ENCODE measurements around the gene SLC7A6OS. TPM values are rescaled to one million over a fixed set of nuclear protein-coding genes. Genes with fewer than 3 reads are reported as not detected.
A peak's percentile ranks its signal among the peaks of the same experiment; 100 is the strongest.

Gene SLC7A6OS
- polyA plus RNA-seq, 1 donor (not counting 4 experiments of a cell fraction or from before 2014, with no cell fraction given) = 12.6 TPM

- Histone ChIP-seq H3K9me3 (ENCODE audit: control insufficient read depth, low read depth, low read length) (no peaks in the 10 kb centered on the region), H3K4me2 (ENCODE audit: control insufficient read depth, extremely low read depth, insufficient read depth, low read depth, low read length) (no peak overlapping the region), H2AFZ (ENCODE audit: control insufficient read depth, low read length) (peak overlapping the region; percentile 19), H4K20me1 (ENCODE audit: control insufficient read depth, extremely low read depth, insufficient read depth, low read length) (no peaks in the 10 kb centered on the region), H3K9me1 (ENCODE audit: control insufficient read depth, extremely low read depth, insufficient read depth, low read length) (no peaks in the 10 kb centered on the region), H3K4me3 (ENCODE audit: control insufficient read depth in 2 of 3, extremely low read depth in 1 of 3, insufficient read depth in 2 of 3, low read depth in 1 of 3, low read length in 3 of 3) (no peak overlapping the region), H3K79me2 (ENCODE audit: control insufficient read depth, insufficient read depth, low read length) (no peaks in the 10 kb centered on the region), H3K27me3 (ENCODE audit: control insufficient read depth, extremely low read depth, insufficient read depth, low read length) (no peaks in the 10 kb centered on the region), H3K27ac (ENCODE audit: control insufficient read depth, insufficient read depth, low read length) (no peak overlapping the region), H3K36me3 (ENCODE audit: control insufficient read depth in 2 of 2, extremely low read depth in 1 of 2, insufficient read depth in 2 of 2, low read length in 2 of 2) (peaks cover 18 to 33% of the 10 kb centered on the region in 2 experiments), H3K9ac (ENCODE audit: control insufficient read depth, extremely low read depth, insufficient read depth, low read length) (no peak overlapping the region), H3K4me1 (ENCODE audit: control insufficient read depth, extremely low read depth, insufficient read depth, low read length) (peaks cover 11% of the 10 kb centered on the region)
- no peak for FAIRE-seq
- DNase-seq (ENCODE audit: low read depth, low spot score) = no peak
- TF ChIP-seq CTCF (optimal IDR thresholded peaks at IDR 0.05 in 1 of 3, IDR thresholded peaks at IDR 0.05 in 1 of 3, conservative IDR thresholded peaks at IDR 0.05 in 1 of 3; ENCODE audit: extremely low read depth in 1 of 3, insufficient read depth in 2 of 3, low read length in 3 of 3) (no peak), EZH2 (IDR thresholded peaks at IDR 0.05; ENCODE audit: low read length) (no peak)
- dilution Hi-C loops (cut with MboI; ENCODE audit: extremely low pct_ligation_motif_present, low sequenced_read_pairs) = no loop called here
These were observed 52.6 kb downstream of the SLC7A6OS start for GRCh38 chr16:68257906-68258800.

- Histone ChIP-seq H3K27ac (ENCODE audit: control insufficient read depth, insufficient read depth, low read length) (no peak overlapping the region), H4K20me1 (ENCODE audit: control insufficient read depth, extremely low read depth, insufficient read depth, low read length) (no peaks in the 10 kb centered on the region), H2AFZ (ENCODE audit: control insufficient read depth, low read length) (no peak overlapping the region), H3K4me2 (ENCODE audit: control insufficient read depth, extremely low read depth, insufficient read depth, low read depth, low read length) (no peak overlapping the region), H3K27me3 (ENCODE audit: control insufficient read depth, extremely low read depth, insufficient read depth, low read length) (no peaks in the 10 kb centered on the region), H3K9ac (ENCODE audit: control insufficient read depth, extremely low read depth, insufficient read depth, low read length) (no peak overlapping the region), H3K79me2 (ENCODE audit: control insufficient read depth, insufficient read depth, low read length) (no peaks in the 10 kb centered on the region), H3K36me3 (ENCODE audit: control insufficient read depth in 2 of 2, extremely low read depth in 1 of 2, insufficient read depth in 2 of 2, low read length in 2 of 2) (peaks cover 21 to 33% of the 10 kb centered on the region in 2 experiments), H3K4me3 (ENCODE audit: control insufficient read depth in 2 of 3, extremely low read depth in 1 of 3, insufficient read depth in 2 of 3, low read depth in 1 of 3, low read length in 3 of 3) (no peak overlapping the region), H3K9me3 (ENCODE audit: control insufficient read depth, low read depth, low read length) (no peaks in the 10 kb centered on the region), H3K4me1 (ENCODE audit: control insufficient read depth, extremely low read depth, insufficient read depth, low read length) (peaks cover 11% of the 10 kb centered on the region), H3K9me1 (ENCODE audit: control insufficient read depth, extremely low read depth, insufficient read depth, low read length) (no peaks in the 10 kb centered on the region)
- DNase-seq (ENCODE audit: low read depth, low spot score) (no peak), FAIRE-seq (no peak)
- TF ChIP-seq EZH2 (IDR thresholded peaks at IDR 0.05; ENCODE audit: low read length) = no peak
- TF ChIP-seq CTCF (optimal IDR thresholded peaks at IDR 0.05 in 1 of 3, IDR thresholded peaks at IDR 0.05 in 1 of 3, conservative IDR thresholded peaks at IDR 0.05 in 1 of 3; ENCODE audit: extremely low read depth in 1 of 3, insufficient read depth in 2 of 3, low read length in 3 of 3) = no peak
- dilution Hi-C loops (cut with MboI; ENCODE audit: extremely low pct_ligation_motif_present, low sequenced_read_pairs) = no loop called here
These were observed 53.4 kb downstream of the SLC7A6OS start for GRCh38 chr16:68257251-68257905.
